ENCODE results near the gene TTC27.

The TTC27 gene

GRCh38 chr2:32663864-32664263 lies 36.0 kb downstream of the TTC27 start:
- TF ChIP-seq CTCF (conservative IDR thresholded peaks at IDR 0.05; ENCODE audit: low read depth, low read length), result no peak
- no peak overlapping the region for H3K4me3 ChIP-seq (ENCODE audit: low read depth, low read length)
- DNase-seq (ENCODE audit: low read depth), result peak; percentile 61

GRCh38 chr2:32666704-32667103 lies 38.9 kb downstream of the TTC27 start:
- no peak for DNase-seq (ENCODE audit: low read depth)
- H3K4me3 ChIP-seq (ENCODE audit: low read depth, low read length), result no peak overlapping the region
- no peak for TF ChIP-seq CTCF (conservative IDR thresholded peaks at IDR 0.05; ENCODE audit: low read depth, low read length)

GRCh38 chr2:32668254-32668653 lies 40.4 kb downstream of the TTC27 start:
- no peak for TF ChIP-seq CTCF (conservative IDR thresholded peaks at IDR 0.05; ENCODE audit: low read depth, low read length)
- no peak overlapping the region for H3K4me3 ChIP-seq (ENCODE audit: low read depth, low read length)
- DNase-seq (ENCODE audit: low read depth), result no peak

- DNase-seq (ENCODE audit: low read depth), result no peak
These were observed 44.2 kb downstream of the TTC27 start for GRCh38 chr2:32671885-32672533.

GRCh38 chr2:32678825-32679224 lies 51.0 kb downstream of the TTC27 start:
- peak; percentile 16 for TF ChIP-seq CTCF (conservative IDR thresholded peaks at IDR 0.05; ENCODE audit: low read depth, low read length)
- no peak overlapping the region for H3K4me3 ChIP-seq (ENCODE audit: low read depth, low read length)
- peak; percentile 80 for DNase-seq (ENCODE audit: low read depth)

More at GRCh38 chr2:32671885-32672533, 44.2 kb downstream of the TTC27 start:
- no peak overlapping the region for H3K4me3 ChIP-seq (ENCODE audit: low read depth, low read length)
- no peak for TF ChIP-seq CTCF (conservative IDR thresholded peaks at IDR 0.05; ENCODE audit: low read depth, low read length)

GRCh38 chr2:32680942-32681341 lies 53.1 kb downstream of the TTC27 start:
- no peak for DNase-seq (ENCODE audit: low read depth)
- no peak overlapping the region for H3K4me3 ChIP-seq (ENCODE audit: low read depth, low read length)
- TF ChIP-seq CTCF (conservative IDR thresholded peaks at IDR 0.05; ENCODE audit: low read depth, low read length), result no peak

- no peak overlapping the region for H3K4me3 ChIP-seq (ENCODE audit: low read depth, low read length)
- DNase-seq (ENCODE audit: low read depth), result no peak
- TF ChIP-seq CTCF (conservative IDR thresholded peaks at IDR 0.05; ENCODE audit: low read depth, low read length), result no peak
These were observed 55.8 kb downstream of the TTC27 start for GRCh38 chr2:32683520-32684086.
